Fibroblast of lung (primary cell): ENCODE results near the gene TIAM1.

ENCODE experiments used
- CTCF ChIP-seq, 2 donors: IDR thresholded peaks in 1 of 2; conservative IDR thresholded peaks in 1 of 2; 1 replicate in 1 of 2; 2 replicates in 1 of 2; pipeline ENCODE4 v1.5.1; 2011 to 2012; ENCODE audit warnings: low read length in 2 of 2, control low read depth in 1 of 2, inconsistent platforms in 1 of 2, low read depth in 1 of 2, mild to moderate bottlenecking in 1 of 2
- EZH2 ChIP-seq: IDR thresholded peaks from 2 replicates; pipeline ENCODE4 v1.5.1; 2012; ENCODE audit warnings: low read length, control low read depth, mild to moderate bottlenecking; ENCODE audit errors: missing control alignments

- TF ChIP-seq CTCF (conservative IDR thresholded peaks at IDR 0.05 in 1 of 2, IDR thresholded peaks at IDR 0.05 in 1 of 2; ENCODE audit: low read depth in 1 of 2, low read length in 2 of 2): no peak
- no peak for TF ChIP-seq EZH2
Measured at GRCh38 chr21:31252611-31253010, 91.5 kb downstream of the TIAM1 start.
